ENCODE data around the gene TEX2.

GRCh38 chr17:64130559-64131001 lies 132.5 kb downstream of the TEX2 start:
- no peak for TF ChIP-seq CTCF (IDR thresholded peaks at IDR 0.05)
- no peak; the same call in 1 of the 2 replicates for TF ChIP-seq MAX (CRISPR knock-in tag; IDR thresholded peaks at IDR 0.05)

Measured in WTC11 (cell line).